H1 (cell line): ENCODE results near the gene RAVER2. TPM values are rescaled to one million over a fixed set of nuclear protein-coding genes. Genes with fewer than 3 reads are reported as not detected.

ENCODE experiments used
- BRCA1 ChIP-seq: IDR thresholded peaks from 2 replicates; pipeline ENCODE4 v1.6.1; 2012; ENCODE audit warnings: low read depth, low read length, improper control_type of control experiment
- CHD1 ChIP-seq: IDR thresholded peaks from 2 replicates; pipeline ENCODE4 v1.6.1; 2012; ENCODE audit warnings: low read depth, low read length, improper control_type of control experiment
- FOSL1 ChIP-seq: IDR thresholded peaks from 2 replicates; pipeline ENCODE4 v1.6.1; 2011; ENCODE audit warnings: mild to moderate bottlenecking, low read depth, low read length, moderate library complexity; ENCODE audit not compliant: insufficient read depth
- HDAC6 ChIP-seq: IDR thresholded peaks from one replicate; pipeline ENCODE4 v1.7.1; 2012; ENCODE audit warnings: low read depth, mild to moderate bottlenecking, inconsistent platforms, low read length, moderate library complexity
- RNF2 ChIP-seq: fragments of 200-900, 300-1000 bp; sonication (generic); IDR thresholded peaks from 2 replicates; pipeline ENCODE4 v1.7.1; 2016; ENCODE audit warnings: borderline replicate concordance, low read depth, mild to moderate bottlenecking, antibody characterized with exemption, low read length; ENCODE audit not compliant: poor library complexity, severe bottlenecking; ENCODE audit errors: missing control alignments
- SAP30 ChIP-seq: fragments of 300-600 bp; sonication (generic); IDR thresholded peaks from 2 replicates; pipeline ENCODE4 v1.7.1; 2012; ENCODE audit warnings: low read length, moderate library complexity, mild to moderate bottlenecking, inconsistent platforms; ENCODE audit not compliant: insufficient read depth, insufficient replicate concordance
- SUZ12 ChIP-seq: fragments of 200-600 bp; sonication (generic); IDR thresholded peaks from 2 replicates; pipeline ENCODE4 v1.6.1; 2012; ENCODE audit warnings: mild to moderate bottlenecking, inconsistent platforms, low read length, moderate library complexity, mixed read lengths
- polyA plus RNA-seq, 7 experiments: library from polyadenylated mRNA; depleted of rRNA in 3 of 7; stranded (reverse) in 5 of 7; unstranded in 2 of 7; fragments of >200 nt in 5 of 7; fragments of 200-250 nt in 2 of 7; gene quantifications; 1 replicate in 5 of 7; 2 replicates in 1 of 7; 4 replicates in 1 of 7; pipeline versions ENCODE4 v1.2.1 to v1.2.3, GENCODE V29; 2011 to 2013; ENCODE audit warnings: missing spikeins in 2 of 7, mixed read lengths in 2 of 7
- total RNA-seq: library from RNA; stranded (reverse); fragmentation: NEBNext Ultra II Directional; extraction: Animal tissue kit (Norgen Biotek cat#: 25700); gene quantifications from 2 replicates; pipeline ENCODE4 v1.2.1, GENCODE V29; 2021

RAVER2 gene
- total and polyA plus RNA-seq, 2 of the 8 experiments (the other 6 are each of a cell fraction or from before 2014, with no cell fraction given): 10.5 to 19.5 TPM

- TF ChIP-seq HDAC6: no peak
- no peak for TF ChIP-seq RNF2
- TF ChIP-seq FOSL1: no peak
- no peak for TF ChIP-seq SUZ12
- no peak for TF ChIP-seq CHD1
- no peak for TF ChIP-seq SAP30
- TF ChIP-seq BRCA1: no peak
These were observed 103.3 kb downstream of the RAVER2 start (continued) for GRCh38 chr1:64848136-64848535.
